Activated B cell treated with CpG ODN at 0.5 μM for 24 hours (primary cell): Measurements from ENCODE around the gene COX4I1. TPM values are rescaled to one million over a fixed set of nuclear protein-coding genes. Genes with fewer than 3 reads are reported as not detected.
"Not testable (repeated sequence)": the region's sequence is repeated elsewhere in the genome, so short reads cannot be mapped to it uniquely, and the experiment has no call there.

Source experiments
- ATAC-seq: fragments of 200-7000 bp; cut with Tn5 transposase; one replicate; pipeline ENCODE4 v1.10.0; 2021; ENCODE audit warnings: low read depth, mild to moderate bottlenecking, moderate library complexity
- CTCF ChIA-PET: fragments of 350-600 bp; sonication (Branson Sonifier 250); formaldehyde crosslinking; loops from one replicate; lab custom pipeline; 2021; ENCODE audit warnings: antibody characterized with exemption; lab: Charles Lee
- POLR2A ChIA-PET: fragments of 350-600 bp; sonication (Branson Sonifier 250); formaldehyde crosslinking; loops from one replicate; lab custom pipeline; 2021; ENCODE audit warnings: antibody characterized with exemption; lab: Charles Lee
- DNase-seq: peaks from one replicate; pipeline ENCODE4 v3.0.0; 2022
- H3K27ac Mint-ChIP-seq: one replicate; pipeline ENCODE4 v1.8.0; 2020; ENCODE audit warnings: mixed read lengths
- H3K27me3 Mint-ChIP-seq: one replicate; pipeline ENCODE4 v1.8.0; 2021; ENCODE audit warnings: mixed read lengths
- H3K36me3 Mint-ChIP-seq: one replicate; pipeline ENCODE4 v1.8.0; 2021; ENCODE audit warnings: low read depth, mixed read lengths
- H3K4me1 Mint-ChIP-seq: one replicate; pipeline ENCODE4 v1.8.0; 2021; ENCODE audit warnings: mixed read lengths
- H3K4me3 Mint-ChIP-seq: one replicate; pipeline ENCODE4 v1.8.0; 2020; ENCODE audit warnings: mild to moderate bottlenecking, mixed read lengths
- H3K9me3 Mint-ChIP-seq: one replicate; pipeline ENCODE4 v1.8.0; 2020; ENCODE audit warnings: mixed read lengths
- intact Hi-C: fragments of 100-400 bp; cut with micrococcal nuclease; formaldehyde crosslinking; loops from one replicate; pipeline ENCODE4 v1.15.1; 2024
- total RNA-seq: library from RNA; stranded (reverse); gene quantifications from 2 replicates; pipeline ENCODE4 v1.2.3, GENCODE V29; 2022
- TF ChIP-seq, protein P1 (sequence below): fragments of 200-600 bp; IDR thresholded peaks from one replicate; pipeline ENCODE4 v1.8.0; 2022; ENCODE audit warnings: antibody characterized with exemption, mild to moderate bottlenecking

Gene COX4I1
- total RNA-seq, 1 donor from 2014 or later: 578 TPM

DNA sequence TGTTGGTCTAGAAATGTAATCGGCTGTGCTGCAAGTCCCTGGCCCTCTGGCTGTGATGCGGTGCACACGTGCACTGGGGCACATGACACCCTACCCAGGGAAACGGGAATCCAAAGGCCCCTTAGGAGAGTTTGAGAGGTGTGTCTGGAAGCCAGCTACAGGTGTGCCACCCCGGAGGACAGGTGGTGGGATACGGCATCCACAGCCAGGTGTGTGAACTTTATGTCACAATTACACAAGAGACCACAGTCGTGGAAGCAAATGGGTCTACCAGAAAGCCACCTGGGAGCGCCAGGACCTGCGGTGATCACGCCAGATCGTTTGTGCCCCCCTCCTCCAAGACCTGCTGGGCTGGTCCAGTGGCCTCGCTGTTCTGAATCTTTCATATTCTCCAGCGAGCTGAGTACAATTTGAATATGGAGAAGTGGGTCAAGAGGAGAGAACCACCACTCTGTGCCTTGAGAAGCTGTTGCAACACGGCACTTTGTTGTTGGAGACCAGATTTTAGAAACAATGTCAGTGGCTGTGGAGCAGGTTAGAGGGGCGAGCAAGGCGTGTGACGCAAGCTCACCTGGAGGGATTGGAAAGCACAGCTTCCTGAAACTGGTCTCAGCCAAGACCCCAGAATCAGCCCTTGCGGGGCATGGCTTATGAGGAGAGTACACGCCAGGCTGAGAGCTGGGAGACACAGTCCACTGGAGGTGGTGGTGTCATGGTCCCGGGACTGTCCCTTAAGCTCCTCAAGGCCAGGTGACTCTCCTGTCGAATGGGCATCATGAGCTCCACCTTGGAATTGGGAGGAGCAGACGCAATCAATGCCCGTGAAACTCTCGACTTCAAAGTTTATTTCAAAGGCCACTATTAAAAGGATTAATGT, 37.4 kb downstream of the COX4I1 start:
- H3K27me3 Mint-ChIP-seq: no peaks in the 10 kb centered on the region
- H3K4me1 Mint-ChIP-seq: peaks cover 22% of the 10 kb centered on the region
- intact Hi-C loops: no loop called here
- CTCF ChIA-PET: interaction anchor here (1.2 to 4.6 kb wide), 3 partner anchors 12 to 58 kb away, joined by 3 to 14 read pairs (median 4); no protein-coding TSS in a partner anchor
- ATAC-seq (no peak), DNase-seq (no peak)
- no peaks in the 10 kb centered on the region for H3K36me3 Mint-ChIP-seq
- no peak overlapping the region for H3K4me3 Mint-ChIP-seq
- POLR2A ChIA-PET: no interaction called here
- TF ChIP-seq, protein P1, sequence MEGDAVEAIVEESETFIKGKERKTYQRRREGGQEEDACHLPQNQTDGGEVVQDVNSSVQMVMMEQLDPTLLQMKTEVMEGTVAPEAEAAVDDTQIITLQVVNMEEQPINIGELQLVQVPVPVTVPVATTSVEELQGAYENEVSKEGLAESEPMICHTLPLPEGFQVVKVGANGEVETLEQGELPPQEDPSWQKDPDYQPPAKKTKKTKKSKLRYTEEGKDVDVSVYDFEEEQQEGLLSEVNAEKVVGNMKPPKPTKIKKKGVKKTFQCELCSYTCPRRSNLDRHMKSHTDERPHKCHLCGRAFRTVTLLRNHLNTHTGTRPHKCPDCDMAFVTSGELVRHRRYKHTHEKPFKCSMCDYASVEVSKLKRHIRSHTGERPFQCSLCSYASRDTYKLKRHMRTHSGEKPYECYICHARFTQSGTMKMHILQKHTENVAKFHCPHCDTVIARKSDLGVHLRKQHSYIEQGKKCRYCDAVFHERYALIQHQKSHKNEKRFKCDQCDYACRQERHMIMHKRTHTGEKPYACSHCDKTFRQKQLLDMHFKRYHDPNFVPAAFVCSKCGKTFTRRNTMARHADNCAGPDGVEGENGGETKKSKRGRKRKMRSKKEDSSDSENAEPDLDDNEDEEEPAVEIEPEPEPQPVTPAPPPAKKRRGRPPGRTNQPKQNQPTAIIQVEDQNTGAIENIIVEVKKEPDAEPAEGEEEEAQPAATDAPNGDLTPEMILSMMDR: no peak
- H3K27ac Mint-ChIP-seq: no peak overlapping the region
- H3K9me3 Mint-ChIP-seq: no peaks in the 10 kb centered on the region

DNA sequence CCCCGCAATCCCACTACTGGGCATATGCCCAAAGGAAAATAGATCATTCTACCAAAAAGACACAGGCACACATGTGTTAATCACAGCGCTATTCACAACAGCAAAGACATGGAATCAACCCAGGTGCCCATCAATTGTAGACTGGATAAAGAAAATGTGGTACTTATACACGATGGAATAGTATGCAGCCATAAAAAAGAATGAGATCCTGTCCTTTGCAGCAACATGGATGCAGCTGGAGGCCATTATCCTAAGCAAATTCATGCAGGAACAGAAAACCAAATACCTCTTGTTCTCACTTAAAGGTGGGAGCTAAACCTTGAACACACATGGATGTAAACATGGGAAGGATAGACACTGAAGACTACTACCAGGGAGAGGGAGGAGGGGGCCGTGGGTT, 38.2 kb downstream of the COX4I1 start:
- H3K4me3 Mint-ChIP-seq, POLR2A ChIA-PET, intact Hi-C loops, DNase-seq, ATAC-seq, H3K36me3 Mint-ChIP-seq, H3K9me3 Mint-ChIP-seq, H3K27ac Mint-ChIP-seq, H3K27me3 Mint-ChIP-seq: not testable (repeated sequence)
- CTCF ChIA-PET: interaction anchor here (1.2 to 4.6 kb wide), 3 partner anchors 12 to 57 kb away, joined by 3 to 14 read pairs (median 4); no protein-coding TSS in a partner anchor
- H3K4me1 Mint-ChIP-seq: peaks cover 15% of the 10 kb centered on the region

DNA sequence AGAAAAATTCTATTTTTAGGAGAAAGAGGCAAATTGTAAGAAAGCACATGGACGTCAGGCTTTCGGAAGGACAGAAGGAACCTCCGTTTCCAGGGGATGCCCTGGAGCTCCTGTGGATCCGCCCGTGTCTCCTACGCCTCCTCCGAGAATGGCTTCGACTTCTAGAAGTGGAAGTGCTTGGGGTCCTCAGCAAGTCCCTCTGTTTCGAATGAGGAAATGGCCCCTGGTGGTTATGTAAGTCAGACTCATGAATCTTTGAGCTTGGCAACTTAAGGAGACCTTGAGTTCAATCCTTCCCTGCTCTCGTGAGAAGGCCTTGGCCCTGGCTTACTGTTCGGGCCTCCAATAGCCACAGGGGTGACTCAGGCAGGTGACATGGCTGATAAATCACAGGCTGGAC, 38.9 kb downstream of the COX4I1 start:
- Mint-ChIP-seq H3K4me1 (peaks cover 8% of the 10 kb centered on the region), H3K4me3 (no peak overlapping the region), H3K9me3 (no peaks in the 10 kb centered on the region), H3K27me3 (no peaks in the 10 kb centered on the region), H3K36me3 (no peaks in the 10 kb centered on the region), H3K27ac (no peak overlapping the region)
- DNase-seq (no peak), ATAC-seq (no peak)
- TF ChIP-seq, protein P1: no peak
- ChIA-PET POLR2A (no interaction called here), CTCF (interaction anchor here (4.6 kb wide), 1 partner anchor 17 kb away, joined by 14 read pairs; no protein-coding TSS in a partner anchor)
- intact Hi-C loops: no loop called here

DNA sequence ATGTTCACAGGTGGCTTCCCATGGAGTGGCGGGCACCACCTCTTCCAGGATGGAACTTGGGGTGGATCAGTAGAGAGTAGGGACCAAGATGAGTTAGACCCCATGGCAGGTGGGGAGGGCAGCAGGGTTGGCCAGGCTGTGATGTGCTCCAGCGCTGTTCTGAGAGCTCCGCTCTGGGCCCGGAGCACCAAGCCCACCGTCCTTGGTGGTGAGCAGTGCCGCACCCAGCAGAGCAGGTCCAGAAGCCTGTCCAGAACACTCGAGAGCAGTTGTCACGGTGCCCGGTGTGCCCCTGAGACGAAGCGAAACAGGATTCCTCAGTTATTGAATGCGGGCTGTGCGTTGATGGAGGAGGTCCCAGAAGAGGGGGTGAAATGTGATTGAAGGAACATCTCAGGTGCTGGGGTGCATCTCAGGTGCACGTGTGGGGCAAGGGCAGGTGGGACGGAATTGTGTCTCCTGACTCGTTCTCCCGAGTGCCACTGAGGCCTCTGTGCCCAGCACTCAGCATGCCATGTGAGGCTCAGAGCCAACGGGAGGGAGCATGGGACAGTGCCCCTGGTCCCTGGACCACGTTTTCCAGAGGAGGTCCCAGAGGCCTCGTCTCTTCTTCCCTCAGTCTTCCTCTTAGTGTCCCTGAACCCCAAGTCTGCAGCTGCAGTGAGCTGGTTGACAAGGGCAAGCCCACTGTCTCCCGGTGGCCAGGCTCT, 39.5 kb downstream of the COX4I1 start:
- TF ChIP-seq, protein P1: no peak
- intact Hi-C loops: no loop called here
- Mint-ChIP-seq H3K4me3 (no peak overlapping the region), H3K36me3 (no peaks in the 10 kb centered on the region), H3K9me3 (no peaks in the 10 kb centered on the region), H3K27ac (no peak overlapping the region), H3K4me1 (peaks cover 6% of the 10 kb centered on the region), H3K27me3 (no peaks in the 10 kb centered on the region)
- no peak for ATAC-seq
- ChIA-PET CTCF (interaction anchor here (1.1 to 4.6 kb wide), 1 partner anchor 18 kb away, joined by 3 to 14 read pairs; no protein-coding TSS in a partner anchor), POLR2A (no interaction called here)
- no peak for DNase-seq

DNA sequence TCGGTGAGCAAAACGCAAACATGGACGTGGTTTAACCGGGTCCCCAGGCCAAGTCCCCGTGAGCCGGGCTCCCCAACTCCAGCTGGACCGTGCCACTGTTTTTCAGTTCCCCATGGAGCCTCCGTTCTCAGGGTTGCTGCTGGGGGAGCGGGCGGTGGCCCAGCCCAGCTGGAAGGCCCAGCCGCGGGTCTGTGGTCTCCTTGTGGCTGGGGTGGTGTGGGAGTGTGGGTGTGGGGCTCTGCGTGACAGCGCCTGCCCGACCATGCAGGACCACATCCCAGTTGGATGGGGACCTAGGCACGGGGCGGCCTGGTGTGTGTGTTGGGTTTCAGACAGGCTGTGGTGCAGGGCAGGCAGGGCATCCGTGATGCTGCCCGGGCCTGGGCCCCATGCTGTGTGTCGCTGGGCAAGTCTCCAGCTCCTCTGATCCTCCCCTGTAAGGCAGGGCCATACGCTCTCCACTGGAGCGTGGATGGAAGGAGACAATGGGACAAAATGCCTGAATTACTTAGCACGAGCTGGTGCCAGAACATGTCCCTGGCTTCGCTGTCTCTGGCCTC, 40.3 kb downstream of the COX4I1 start:
- intact Hi-C loops: no loop called here
- TF ChIP-seq, protein P1: no peak
- no peaks in the 10 kb centered on the region for H3K27me3 Mint-ChIP-seq
- no peaks in the 10 kb centered on the region for H3K36me3 Mint-ChIP-seq
- H3K9me3 Mint-ChIP-seq: no peaks in the 10 kb centered on the region
- ATAC-seq (no peak), DNase-seq (no peak)
- peaks cover 10% of the 10 kb centered on the region for H3K4me1 Mint-ChIP-seq
- CTCF ChIA-PET: interaction anchor here (1.1 kb wide), 1 partner anchor 18 kb away, joined by 3 read pairs; no protein-coding TSS in a partner anchor
- H3K27ac Mint-ChIP-seq: no peak overlapping the region
- H3K4me3 Mint-ChIP-seq: no peak overlapping the region
- POLR2A ChIA-PET: no interaction called here
